H4 (cell line): ENCODE measurements around the gene CSNK2A3. TPM values are rescaled to one million over a fixed set of nuclear protein-coding genes. Genes with fewer than 3 reads are reported as not detected.
"Not testable (repeated sequence)": the region's sequence is repeated elsewhere in the genome, so short reads cannot be mapped to it uniquely, and the experiment has no call there.

Source experiments
- DNase-seq: peaks from one replicate; pipeline ENCODE4 v3.0.0-alpha.2; 2015; ENCODE audit warnings: low spot score
- total RNA-seq: library from RNA; depleted of rRNA; stranded (reverse); fragments of >200 nt; shearing (Covaris generic); gene quantifications from 2 replicates; pipeline ENCODE4 v1.2.3, GENCODE V29; 2014; rRNA removed

CSNK2A3 gene
- 1.5 and 2.1 TPM in 2 replicates for total RNA-seq

- DNase-seq: not testable (repeated sequence)
Observed at GRCh38 chr11:11352878-11353277, at the start of gene CSNK2A3. Gene CSNK2A3 (minus strand): TSS chr11:11353250. CDS start chr11:11353119, 131 bp downstream.

- DNase-seq: no peak
Observed at GRCh38 chr11:11401960-11402535, 49.0 kb upstream of the CSNK2A3 start.

- DNase-seq: peak; percentile 46
Observed at GRCh38 chr11:11400635-11401232, 47.7 kb upstream of the CSNK2A3 start.

- DNase-seq: no peak
Observed at GRCh38 chr11:11400121-11400520, 47.1 kb upstream of the CSNK2A3 start.

DNA sequence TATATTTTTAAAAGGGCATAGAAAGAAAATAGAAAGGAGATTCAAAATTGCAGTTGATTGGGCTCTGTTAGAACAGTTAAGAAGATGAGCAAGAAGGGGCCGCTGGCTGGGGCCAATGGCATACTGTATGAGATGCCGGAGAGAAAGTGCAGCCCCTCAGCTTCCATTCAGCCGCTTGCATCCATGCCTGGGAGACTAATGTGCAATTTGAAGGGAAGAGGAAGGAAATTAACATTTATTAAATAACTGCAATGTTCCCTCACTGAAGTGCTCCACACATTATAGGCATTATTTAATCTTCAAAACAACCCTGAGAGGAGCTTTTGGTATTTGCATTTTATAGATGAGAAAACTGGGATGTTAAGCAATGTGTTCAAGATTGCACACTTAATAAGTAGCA, 44.7 kb upstream of the CSNK2A3 start:
- DNase-seq: no peak

- DNase-seq: no peak
Observed at GRCh38 chr11:11397036-11397415, 44.0 kb upstream of the CSNK2A3 start.

DNA sequence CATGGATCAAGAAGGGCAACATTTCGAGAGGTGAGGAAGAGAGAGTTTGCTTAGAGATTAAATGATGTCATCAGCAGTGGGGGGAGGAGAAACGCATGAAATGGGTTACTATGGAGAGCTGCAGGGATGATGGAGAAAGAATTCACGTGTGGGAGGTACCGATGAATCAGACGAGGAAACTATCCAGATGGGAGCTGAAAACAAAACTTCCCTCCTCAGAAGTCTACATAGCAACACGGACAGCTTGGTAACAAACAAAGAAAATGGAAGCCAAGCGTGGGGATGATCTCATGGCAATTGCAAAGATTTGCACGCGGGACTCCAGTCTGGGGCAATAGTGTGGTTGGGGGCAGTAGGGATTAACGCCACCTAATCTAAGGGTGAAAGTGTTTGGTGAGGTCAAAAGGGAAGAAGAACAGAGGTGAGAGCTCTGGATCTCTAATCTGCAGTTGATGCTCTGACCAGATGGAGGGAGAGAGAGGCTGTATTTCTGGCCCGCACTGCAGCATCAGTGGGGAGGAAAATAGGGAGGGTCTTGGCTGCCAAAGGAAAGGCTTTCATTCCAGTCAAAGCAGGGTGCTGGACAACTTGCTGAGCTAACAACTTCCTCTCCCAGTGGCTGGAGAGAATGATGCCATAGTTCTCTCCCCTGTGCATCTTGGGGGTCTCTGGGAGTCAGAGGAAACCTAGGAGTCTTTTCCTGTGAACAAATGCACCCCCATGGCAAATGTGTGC, 43.4 kb upstream of the CSNK2A3 start:
- DNase-seq: peak; percentile 30

- DNase-seq: no peak
Observed at GRCh38 chr11:11395126-11395525, 42.1 kb upstream of the CSNK2A3 start.

DNA sequence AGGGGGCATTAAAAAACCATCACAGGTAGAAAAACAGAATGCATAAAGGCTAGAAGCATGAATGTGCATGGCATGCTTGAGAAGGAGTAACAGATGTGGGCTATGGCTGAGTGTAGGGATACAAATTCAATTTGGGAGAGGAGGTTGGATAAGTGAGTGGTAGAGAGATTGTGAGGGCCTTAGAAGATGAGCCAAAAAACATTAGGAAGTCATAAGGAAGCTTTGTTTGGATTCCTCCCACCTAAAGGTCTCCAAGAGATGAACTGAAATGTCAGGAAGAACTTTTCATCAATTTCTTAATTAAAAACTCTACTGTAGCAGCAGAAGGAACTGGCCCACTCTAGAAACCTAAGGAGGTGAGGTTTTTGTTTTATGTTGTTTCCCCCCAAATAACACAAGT, 41.2 kb upstream of the CSNK2A3 start:
- no peak for DNase-seq

DNA sequence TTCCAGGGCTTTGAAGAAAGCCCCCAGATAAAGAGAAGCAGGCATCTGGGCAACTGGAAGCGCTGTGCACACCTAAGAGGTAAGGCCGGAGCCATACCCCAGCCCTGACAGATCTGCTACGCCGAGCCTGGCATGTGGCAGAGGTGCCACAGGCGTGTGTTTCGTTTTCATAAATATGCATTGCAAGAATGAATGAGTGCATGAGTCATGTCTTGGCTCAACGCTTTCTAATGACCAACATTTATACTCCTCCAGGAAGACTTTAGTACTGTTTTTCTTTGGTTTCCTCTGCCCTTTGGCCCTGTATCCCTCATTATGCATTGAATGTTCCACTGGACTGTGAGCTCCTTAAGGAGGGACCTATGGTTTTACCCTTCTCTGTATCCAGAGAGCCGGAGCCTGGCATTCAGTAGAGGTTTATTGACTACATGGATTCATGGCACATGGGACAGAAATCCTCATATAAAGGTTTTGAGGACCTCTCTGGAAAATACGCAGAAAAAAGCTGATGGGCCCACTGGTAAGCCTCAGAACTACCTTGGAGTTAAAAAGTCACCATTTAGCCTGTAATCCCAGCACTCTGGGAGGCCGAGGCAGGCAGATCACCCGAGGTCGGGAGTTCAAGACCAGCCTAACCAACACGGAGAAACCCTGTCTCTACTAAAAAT, 38.9 kb upstream of the CSNK2A3 start:
- DNase-seq: peak; percentile 90

GRCh38 chr11:11391169-11391568, 38.1 kb upstream of the CSNK2A3 start:
- DNase-seq: no peak

DNA sequence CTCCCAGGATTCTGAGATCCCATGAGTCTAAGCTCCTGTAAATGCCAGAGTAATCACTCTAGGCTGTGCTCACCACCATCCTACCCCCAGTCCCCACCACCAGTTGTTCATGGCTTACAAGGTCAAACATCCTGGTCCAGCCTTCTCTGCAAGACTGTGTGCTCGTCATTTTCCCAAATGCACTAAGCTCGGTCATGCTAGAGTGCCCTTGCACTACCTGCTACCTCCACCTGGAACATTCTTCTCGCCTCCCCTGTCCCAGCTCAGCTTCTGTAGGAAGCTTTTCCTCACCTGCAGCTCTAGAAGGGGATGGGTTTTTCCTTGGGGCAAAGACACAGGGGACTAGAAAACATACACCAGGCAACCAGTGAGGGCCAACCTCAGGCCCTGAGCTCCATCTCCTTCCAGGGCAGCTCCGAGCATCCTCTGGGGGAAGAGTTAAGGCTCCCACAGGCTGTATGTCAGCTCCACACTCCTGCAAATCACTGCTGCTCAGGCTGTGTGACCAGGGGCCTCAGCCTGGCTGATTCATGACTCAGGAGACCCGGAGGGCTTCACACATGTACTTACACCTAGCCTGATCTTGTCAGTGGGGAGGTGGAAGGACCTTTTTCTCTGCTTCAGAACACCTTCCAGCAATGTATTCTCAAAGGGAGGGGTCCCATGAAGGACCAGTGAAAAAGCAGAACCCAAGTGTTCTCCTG, 37.2 kb upstream of the CSNK2A3 start:
- DNase-seq: no peak

DNA sequence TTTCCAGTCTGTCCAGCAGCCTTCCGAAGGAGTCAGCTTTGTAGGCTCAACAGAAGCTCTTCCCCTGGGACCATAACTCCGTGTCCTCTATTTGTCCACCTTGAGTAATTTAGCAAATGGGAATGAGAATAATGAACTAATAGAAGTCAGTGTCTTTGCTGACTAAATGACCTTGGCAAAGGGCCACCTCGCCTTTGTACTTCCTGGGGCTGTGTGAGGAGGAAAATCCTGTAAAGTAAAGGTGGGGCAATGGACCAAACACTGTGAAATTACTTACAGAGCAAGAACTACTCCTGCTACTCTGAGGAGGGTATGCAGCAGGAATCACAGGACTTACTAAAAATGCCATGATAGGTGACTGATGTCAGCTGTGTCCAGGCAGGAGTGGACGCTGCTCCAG, 36.2 kb upstream of the CSNK2A3 start:
- no peak for DNase-seq

- no peak for DNase-seq
Observed at GRCh38 chr11:11387622-11388305, 34.7 kb upstream of the CSNK2A3 start.

DNA sequence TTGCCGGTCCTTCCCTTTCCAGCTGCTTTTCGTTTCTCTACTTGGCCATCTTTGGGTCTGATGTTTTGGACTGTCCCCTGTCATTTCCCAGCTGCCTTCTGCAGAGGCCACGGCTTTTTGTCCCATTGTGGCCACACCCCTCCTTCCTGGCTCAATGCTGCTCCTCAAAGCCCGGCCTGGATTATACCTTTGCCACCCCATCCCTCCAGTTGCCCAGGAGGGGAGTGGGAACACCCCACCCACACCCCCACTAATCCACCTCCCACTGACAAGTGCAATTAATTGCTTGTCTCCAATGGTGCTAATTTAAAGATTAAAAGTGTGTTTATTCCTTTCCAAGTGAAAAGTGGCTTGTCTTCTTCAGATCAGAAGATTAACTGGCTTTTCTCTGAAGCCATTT, 34.2 kb upstream of the CSNK2A3 start:
- no peak for DNase-seq

DNA sequence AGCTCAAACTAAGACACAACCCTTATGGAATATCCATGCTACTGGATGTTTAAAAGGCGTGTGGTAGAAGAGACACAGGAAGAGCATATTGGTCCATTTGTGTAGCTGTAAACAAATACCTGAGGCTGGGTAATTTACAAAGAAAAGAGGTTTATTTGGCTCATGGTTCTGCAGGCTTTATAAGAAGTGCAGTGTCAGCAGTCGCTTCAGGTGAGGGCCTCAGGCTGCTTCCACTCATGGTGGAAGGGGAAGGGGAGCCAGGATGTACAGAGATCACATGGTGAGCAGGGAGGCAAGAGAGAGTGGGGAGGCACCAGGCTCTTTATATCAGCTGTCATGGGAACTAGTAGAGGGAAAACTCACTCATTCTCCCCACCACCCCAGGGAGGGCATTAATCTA, 31.8 kb upstream of the CSNK2A3 start:
- DNase-seq: no peak

GRCh38 chr11:11383995-11384394, 30.9 kb upstream of the CSNK2A3 start:
- no peak for DNase-seq

DNA sequence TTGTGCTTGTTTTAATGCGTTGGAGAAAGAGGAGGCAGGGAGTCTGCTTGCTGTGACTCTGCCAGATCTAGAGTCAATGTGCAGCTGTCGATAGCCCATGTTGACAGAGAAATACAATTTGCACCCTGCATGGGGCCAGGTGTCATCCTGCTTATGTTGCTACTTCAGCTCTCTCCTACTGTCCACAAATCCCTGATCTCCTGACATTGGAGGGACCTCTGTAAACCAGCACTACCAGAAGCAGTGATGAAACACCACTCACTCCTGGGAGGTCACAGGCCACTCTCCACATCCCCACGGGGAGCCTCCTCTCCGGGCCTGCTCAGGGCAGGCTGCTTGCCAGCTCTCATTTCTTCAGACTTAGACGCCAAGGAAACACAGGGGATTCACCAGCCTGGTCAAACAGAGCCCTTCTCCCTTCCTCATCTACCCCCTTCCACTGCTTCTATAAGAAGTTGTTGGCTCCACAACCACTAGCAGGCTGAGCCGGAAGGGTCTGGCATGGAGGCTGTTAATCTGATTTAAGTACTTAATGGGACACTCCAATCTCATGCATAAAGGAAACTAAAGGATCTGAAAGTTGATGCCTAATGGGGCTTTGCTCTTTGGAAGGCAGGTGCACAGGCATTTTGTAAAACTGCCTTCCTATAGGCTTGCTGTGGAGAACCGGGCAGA, 29.9 kb upstream of the CSNK2A3 start:
- no peak for DNase-seq

- no peak for DNase-seq
Observed at GRCh38 chr11:11381471-11382105, 28.5 kb upstream of the CSNK2A3 start.

- DNase-seq: no peak
Observed at GRCh38 chr11:11380883-11381282, 27.8 kb upstream of the CSNK2A3 start.
